Measurements from ENCODE around the gene PLXNB3.

DNA sequence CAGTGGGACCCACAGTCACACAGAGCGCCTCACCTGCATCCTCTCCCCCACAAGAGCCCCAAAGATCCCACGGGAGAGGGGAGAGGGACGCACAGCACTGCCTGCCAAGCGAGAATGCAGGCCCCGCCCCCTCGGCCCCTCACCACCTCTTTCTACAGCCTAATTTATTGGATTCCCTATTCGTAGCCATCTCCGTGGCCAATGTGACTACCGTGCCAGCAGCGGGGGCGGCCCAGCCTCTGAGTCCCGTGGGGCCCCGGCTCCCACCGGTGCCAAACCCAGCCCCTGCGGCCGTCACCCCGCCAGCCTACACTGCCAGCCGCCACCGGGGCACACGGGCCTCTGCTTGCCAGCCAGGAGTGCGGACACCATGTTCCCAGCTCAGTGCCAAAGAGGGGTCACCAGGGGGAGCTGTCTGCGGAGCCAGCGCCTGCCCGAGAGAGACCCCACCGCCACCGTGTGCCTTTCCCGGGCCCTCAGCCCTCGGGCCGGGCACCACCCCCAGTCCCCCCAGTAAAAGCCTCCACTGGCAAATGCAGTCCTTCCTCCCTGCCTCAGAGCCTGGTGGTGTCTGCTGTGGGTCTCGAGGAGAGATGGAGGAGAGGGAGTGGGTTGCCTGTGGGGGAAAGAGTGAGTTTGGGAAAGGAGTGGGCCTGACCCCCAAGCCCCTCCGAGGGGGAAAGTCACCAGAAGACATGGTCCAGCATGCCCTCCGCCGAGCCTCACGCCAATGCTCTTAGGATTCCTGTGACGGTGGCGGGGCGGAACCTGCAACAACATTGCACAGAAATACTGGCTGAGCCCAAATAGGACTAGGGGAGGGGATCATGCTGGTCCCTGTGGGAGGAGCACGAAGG is 19.6 kb upstream of the PLXNB3 start:
- TF ChIP-seq, protein P1, sequence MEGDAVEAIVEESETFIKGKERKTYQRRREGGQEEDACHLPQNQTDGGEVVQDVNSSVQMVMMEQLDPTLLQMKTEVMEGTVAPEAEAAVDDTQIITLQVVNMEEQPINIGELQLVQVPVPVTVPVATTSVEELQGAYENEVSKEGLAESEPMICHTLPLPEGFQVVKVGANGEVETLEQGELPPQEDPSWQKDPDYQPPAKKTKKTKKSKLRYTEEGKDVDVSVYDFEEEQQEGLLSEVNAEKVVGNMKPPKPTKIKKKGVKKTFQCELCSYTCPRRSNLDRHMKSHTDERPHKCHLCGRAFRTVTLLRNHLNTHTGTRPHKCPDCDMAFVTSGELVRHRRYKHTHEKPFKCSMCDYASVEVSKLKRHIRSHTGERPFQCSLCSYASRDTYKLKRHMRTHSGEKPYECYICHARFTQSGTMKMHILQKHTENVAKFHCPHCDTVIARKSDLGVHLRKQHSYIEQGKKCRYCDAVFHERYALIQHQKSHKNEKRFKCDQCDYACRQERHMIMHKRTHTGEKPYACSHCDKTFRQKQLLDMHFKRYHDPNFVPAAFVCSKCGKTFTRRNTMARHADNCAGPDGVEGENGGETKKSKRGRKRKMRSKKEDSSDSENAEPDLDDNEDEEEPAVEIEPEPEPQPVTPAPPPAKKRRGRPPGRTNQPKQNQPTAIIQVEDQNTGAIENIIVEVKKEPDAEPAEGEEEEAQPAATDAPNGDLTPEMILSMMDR (IDR thresholded peaks at IDR 0.05; ENCODE audit: insufficient read depth, low read length, poor library complexity, severe bottlenecking): no peak
- TF ChIP-seq EZH2phosphoT487 (conservative IDR thresholded peaks at IDR 0.05; ENCODE audit: low read length): no peak
